Prostate gland (tissue), 2 donors: ENCODE measurements around the gene SCUBE1. TPM values are rescaled to one million over a fixed set of nuclear protein-coding genes. Genes with fewer than 3 reads are reported as not detected.

Experiments used
- DNase-seq: peaks from one replicate; pipeline ENCODE4 v3.0.0-alpha.2; 2019; ENCODE audit warnings: low spot score
- H3K27ac ChIP-seq, 2 donors: fragments of 200-600 bp; sonication (generic); 2 replicates each; pipeline ENCODE4 v1.5.1; 2017 to 2019
- H3K27me3 ChIP-seq: fragments of 200-600 bp; sonication (generic); replicated peaks from 2 replicates; pipeline ENCODE4 v1.5.1; 2019; ENCODE audit not compliant: insufficient read depth
- H3K36me3 ChIP-seq, 2 donors: fragments of 200-600 bp; sonication (generic); 1 replicate in 1 of 2; 2 replicates in 1 of 2; pipeline versions ENCODE4 v1.5.1 to v1.8.1; 2017 to 2019
- H3K4me1 ChIP-seq: fragments of 200-600 bp; sonication (generic); replicated peaks from 2 replicates; pipeline ENCODE4 v1.5.1; 2019
- H3K4me3 ChIP-seq, 2 donors: fragments of 200-600 bp; sonication (generic); 2 replicates each; pipeline ENCODE4 v1.5.1; 2017 to 2019
- H3K9me3 ChIP-seq: fragments of 200-600 bp; sonication (generic); 2 replicates; pipeline ENCODE4 v1.5.1; 2017
- CTCF ChIP-seq, 4 experiments: fragments of 200-600 bp in 2 of 4; fragments of 450-650 bp in 2 of 4; sonication (generic) in 2 of 4; IDR thresholded peaks; 1 replicate in 3 of 4; 2 replicates in 1 of 4; pipeline ENCODE4 v1.5.1; 2016 to 2019; ENCODE audit warnings: antibody characterized with exemption in 4 of 4, mild to moderate bottlenecking in 2 of 4, moderate library complexity in 2 of 4
- POLR2A ChIP-seq: fragments of 450-650 bp; IDR thresholded peaks from one replicate; pipeline ENCODE4 v1.6.1; 2016; ENCODE audit warnings: antibody characterized with exemption, mild to moderate bottlenecking
- POLR2AphosphoS5 ChIP-seq: sonication (generic); formaldehyde crosslinking; IDR thresholded peaks from one replicate; pipeline ENCODE4 v1.6.1; 2017; ENCODE audit warnings: antibody characterized with exemption
- WGBS: methylation state at CpG from one replicate; pipeline ENCODE4 v1.1.5; 2018; 5-methylcytosine and 5-hydroxymethylcytosine counted together
- intact Hi-C: fragments of 100-400 bp; cut with DNase I; formaldehyde crosslinking; loops from one replicate; pipeline ENCODE4 v1.14.2; 2022
- total RNA-seq, 2 donors: library from RNA; depleted of rRNA; stranded (reverse); fragments of >200 nt; gene quantifications; one replicate each; pipeline ENCODE4 v1.1.0, GENCODE V29; 2016

SCUBE1 gene
- total RNA-seq, 2 donors from 2014 or later: 0.68 to 23.5 TPM

GRCh38 chr22:43389227-43389836 is 46.2 kb upstream of the SCUBE1 start:
- 91% methylated on average over 8 of the region's 8 CpGs for WGBS

GRCh38 chr22:43388420-43388851 is 45.3 kb upstream of the SCUBE1 start:
- DNase-seq: peak; percentile 67
- H3K27me3 ChIP-seq: no peaks in the 10 kb centered on the region
- intact Hi-C loops: loop anchor here (5.0 to 10.0 kb wide), 3 partner anchors 156 to 1239 kb away; no protein-coding TSS in a partner anchor
- WGBS: 10% methylated on average over 7 of the region's 17 CpGs
- H3K36me3 ChIP-seq: no peaks in the 10 kb centered on the region
- H3K27ac ChIP-seq: no peak overlapping the region
- no peak for TF ChIP-seq POLR2AphosphoS5
- TF ChIP-seq POLR2A: no peak
- peak; percentile 91 to 98 (median 94) for TF ChIP-seq CTCF (IDR thresholded peaks at IDR 0.05)
- no peaks in the 10 kb centered on the region for H3K4me1 ChIP-seq
- no peak overlapping the region for H3K4me3 ChIP-seq
- no peaks in the 10 kb centered on the region for H3K9me3 ChIP-seq

More at GRCh38 chr22:43389227-43389836, 46.2 kb upstream of the SCUBE1 start:
- Histone ChIP-seq H3K27ac (no peak overlapping the region), H3K4me1 (no peaks in the 10 kb centered on the region), H3K4me3 (no peak overlapping the region), H3K36me3 (no peaks in the 10 kb centered on the region), H3K27me3 (no peaks in the 10 kb centered on the region), H3K9me3 (no peaks in the 10 kb centered on the region)
- TF ChIP-seq CTCF (IDR thresholded peaks at IDR 0.05) (no peak), POLR2AphosphoS5 (no peak), POLR2A (no peak)
- intact Hi-C loops: loop anchor here (5.0 to 10.0 kb wide), 3 partner anchors 157 to 1238 kb away; no protein-coding TSS in a partner anchor
- DNase-seq: no peak

GRCh38 chr22:43387815-43388214 is 44.6 kb upstream of the SCUBE1 start:
- Histone ChIP-seq H3K4me3 (no peak overlapping the region), H3K4me1 (no peaks in the 10 kb centered on the region), H3K27me3 (no peaks in the 10 kb centered on the region), H3K27ac (no peak overlapping the region), H3K9me3 (no peaks in the 10 kb centered on the region), H3K36me3 (no peaks in the 10 kb centered on the region)
- no peak for TF ChIP-seq CTCF (IDR thresholded peaks at IDR 0.05)
- no peak for TF ChIP-seq POLR2AphosphoS5
- TF ChIP-seq POLR2A: no peak
- no peak for DNase-seq
- intact Hi-C loops: loop anchor here (5.0 to 10.0 kb wide), 3 partner anchors 156 to 1239 kb away; no protein-coding TSS in a partner anchor
- WGBS: 42% methylated on average over 7 of the region's 7 CpGs

GRCh38 chr22:43385770-43386641 is 42.8 kb upstream of the SCUBE1 start:
- no peak overlapping the region for H3K4me3 ChIP-seq
- no peak overlapping the region for H3K27ac ChIP-seq
- TF ChIP-seq POLR2A (no peak), POLR2AphosphoS5 (peak; percentile 33), CTCF (IDR thresholded peaks at IDR 0.05) (peak; percentile 72 to 92 (median 82))
- no peaks in the 10 kb centered on the region for H3K36me3 ChIP-seq
- no peaks in the 10 kb centered on the region for H3K4me1 ChIP-seq
- no peaks in the 10 kb centered on the region for H3K27me3 ChIP-seq
- no peaks in the 10 kb centered on the region for H3K9me3 ChIP-seq
- peak; percentile 66 for DNase-seq
- intact Hi-C loops: loop anchor here (5.0 to 10.0 kb wide), 3 partner anchors 154 to 1241 kb away; no protein-coding TSS in a partner anchor
- 8% methylated on average over 19 of the region's 20 CpGs for WGBS
